ENCODE data around the gene CCNY.
A peak's percentile ranks its signal among the peaks of the same experiment; 100 is the strongest.

Gene CCNY

DNA sequence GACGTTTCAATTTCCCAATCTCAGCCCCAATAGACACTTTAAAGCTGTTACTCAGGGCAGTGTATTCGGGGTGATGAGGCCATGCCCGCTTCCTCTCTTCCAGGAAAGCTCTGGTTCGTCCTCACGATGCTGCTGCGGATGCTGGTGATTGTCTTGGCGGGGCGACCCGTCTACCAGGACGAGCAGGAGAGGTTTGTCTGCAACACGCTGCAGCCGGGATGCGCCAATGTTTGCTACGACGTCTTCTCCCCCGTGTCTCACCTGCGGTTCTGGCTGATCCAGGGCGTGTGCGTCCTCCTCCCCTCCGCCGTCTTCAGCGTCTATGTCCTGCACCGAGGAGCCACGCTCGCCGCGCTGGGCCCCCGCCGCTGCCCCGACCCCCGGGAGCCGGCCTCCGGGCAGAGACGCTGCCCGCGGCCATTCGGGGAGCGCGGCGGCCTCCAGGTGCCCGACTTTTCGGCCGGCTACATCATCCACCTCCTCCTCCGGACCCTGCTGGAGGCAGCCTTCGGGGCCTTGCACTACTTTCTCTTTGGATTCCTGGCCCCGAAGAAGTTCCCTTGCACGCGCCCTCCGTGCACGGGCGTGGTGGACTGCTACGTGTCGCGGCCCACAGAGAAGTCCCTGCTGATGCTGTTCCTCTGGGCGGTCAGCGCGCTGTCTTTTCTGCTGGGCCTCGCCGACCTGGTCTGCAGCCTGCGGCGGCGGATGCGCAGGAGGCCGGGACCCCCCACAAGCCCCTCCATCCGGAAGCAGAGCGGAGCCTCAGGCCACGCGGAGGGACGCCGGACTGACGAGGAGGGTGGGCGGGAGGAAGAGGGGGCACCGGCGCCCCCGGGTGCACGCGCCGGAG lies 271.4 kb downstream of the CCNY start:
- peak overlapping the region; percentile 39 for H3K4me3 ChIP-seq (ENCODE audit: low read depth, low read length)
- TF ChIP-seq, protein P1, sequence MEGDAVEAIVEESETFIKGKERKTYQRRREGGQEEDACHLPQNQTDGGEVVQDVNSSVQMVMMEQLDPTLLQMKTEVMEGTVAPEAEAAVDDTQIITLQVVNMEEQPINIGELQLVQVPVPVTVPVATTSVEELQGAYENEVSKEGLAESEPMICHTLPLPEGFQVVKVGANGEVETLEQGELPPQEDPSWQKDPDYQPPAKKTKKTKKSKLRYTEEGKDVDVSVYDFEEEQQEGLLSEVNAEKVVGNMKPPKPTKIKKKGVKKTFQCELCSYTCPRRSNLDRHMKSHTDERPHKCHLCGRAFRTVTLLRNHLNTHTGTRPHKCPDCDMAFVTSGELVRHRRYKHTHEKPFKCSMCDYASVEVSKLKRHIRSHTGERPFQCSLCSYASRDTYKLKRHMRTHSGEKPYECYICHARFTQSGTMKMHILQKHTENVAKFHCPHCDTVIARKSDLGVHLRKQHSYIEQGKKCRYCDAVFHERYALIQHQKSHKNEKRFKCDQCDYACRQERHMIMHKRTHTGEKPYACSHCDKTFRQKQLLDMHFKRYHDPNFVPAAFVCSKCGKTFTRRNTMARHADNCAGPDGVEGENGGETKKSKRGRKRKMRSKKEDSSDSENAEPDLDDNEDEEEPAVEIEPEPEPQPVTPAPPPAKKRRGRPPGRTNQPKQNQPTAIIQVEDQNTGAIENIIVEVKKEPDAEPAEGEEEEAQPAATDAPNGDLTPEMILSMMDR (IDR thresholded peaks at IDR 0.05; ENCODE audit: low read depth, low read length): no peak
- in situ Hi-C loops (cut with HindIII; ENCODE audit: low sequenced_read_pairs): no loop called here
- peak; percentile 15 for DNase-seq (ENCODE audit: low read depth, low spot score)

DNA sequence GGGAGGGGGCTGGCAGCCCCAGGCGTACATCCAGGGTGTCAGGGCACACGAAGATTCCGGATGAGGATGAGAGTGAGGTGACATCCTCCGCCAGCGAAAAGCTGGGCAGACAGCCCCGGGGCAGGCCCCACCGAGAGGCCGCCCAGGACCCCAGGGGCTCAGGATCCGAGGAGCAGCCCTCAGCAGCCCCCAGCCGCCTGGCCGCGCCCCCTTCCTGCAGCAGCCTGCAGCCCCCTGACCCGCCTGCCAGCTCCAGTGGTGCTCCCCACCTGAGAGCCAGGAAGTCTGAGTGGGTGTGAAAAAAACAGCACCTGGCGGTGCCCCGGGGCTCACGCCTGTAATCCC lies 272.0 kb downstream of the CCNY start:
- no peak for DNase-seq (ENCODE audit: low read depth, low spot score)
- H3K4me3 ChIP-seq (ENCODE audit: low read depth, low read length): peak overlapping the region; percentile 39
- in situ Hi-C loops (cut with HindIII; ENCODE audit: low sequenced_read_pairs): no loop called here
- TF ChIP-seq, protein P1 (IDR thresholded peaks at IDR 0.05; ENCODE audit: low read depth, low read length): no peak

DNA sequence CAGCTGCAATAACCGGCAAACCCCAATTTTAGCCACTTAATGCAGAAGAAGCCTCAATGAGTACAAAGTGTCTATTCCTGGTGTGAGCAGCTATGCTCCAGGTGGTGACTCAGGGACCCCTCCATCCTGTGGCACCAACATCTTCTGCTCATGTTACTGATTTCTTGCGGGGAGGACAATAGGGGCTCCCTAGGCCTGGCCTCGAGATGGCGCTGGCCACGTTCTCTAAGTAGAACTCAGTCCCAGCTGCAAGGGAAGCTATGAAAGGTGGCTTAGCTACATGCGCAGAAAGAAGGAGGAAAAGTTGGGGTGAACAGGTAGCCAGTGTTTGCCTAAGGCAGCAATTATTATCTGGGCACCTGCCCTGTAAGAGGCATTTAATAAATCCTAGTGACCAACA lies 275.4 kb downstream of the CCNY start:
- DNase-seq (ENCODE audit: low read depth, low spot score): no peak
- TF ChIP-seq, protein P1 (IDR thresholded peaks at IDR 0.05; ENCODE audit: low read depth, low read length): no peak
- in situ Hi-C loops (cut with HindIII; ENCODE audit: low sequenced_read_pairs): no loop called here
- H3K4me3 ChIP-seq (ENCODE audit: low read depth, low read length): no peak overlapping the region

DNA sequence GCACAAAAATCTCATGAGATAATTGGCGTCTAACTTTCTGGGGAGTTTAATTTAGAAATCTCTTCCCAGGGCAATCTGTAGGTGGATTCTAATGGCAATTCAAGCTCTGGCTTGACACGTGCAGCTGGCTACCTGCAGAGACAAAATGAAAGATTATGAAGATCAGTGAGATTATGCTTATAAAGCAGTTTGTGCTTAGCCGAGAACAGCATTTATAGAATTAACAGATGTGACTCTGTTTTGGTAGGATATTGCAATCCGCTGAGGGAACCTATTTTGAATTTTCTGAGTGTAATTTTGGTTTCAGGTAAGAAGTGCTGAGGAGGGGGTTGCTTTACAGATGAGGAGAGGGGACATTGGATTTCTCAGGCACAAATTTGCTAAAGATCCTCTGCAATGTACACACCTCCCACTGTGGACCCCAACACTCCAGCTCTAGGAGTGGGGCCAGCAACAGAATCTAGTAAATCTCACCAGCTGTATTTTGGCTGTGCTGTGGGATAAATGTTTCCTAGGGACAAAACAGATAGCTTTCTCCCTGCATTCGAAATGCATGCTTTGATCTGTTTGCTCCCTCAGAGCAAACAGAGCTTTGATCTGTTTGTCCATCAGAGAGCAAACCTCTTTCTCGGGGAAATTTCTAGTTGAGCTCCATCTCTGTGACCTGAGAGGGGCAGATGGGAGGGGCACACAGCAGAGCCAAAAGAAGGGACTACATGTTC lies 276.2 kb downstream of the CCNY start:
- TF ChIP-seq, protein P1 (IDR thresholded peaks at IDR 0.05; ENCODE audit: low read depth, low read length): no peak
- in situ Hi-C loops (cut with HindIII; ENCODE audit: low sequenced_read_pairs): no loop called here
- no peak for DNase-seq (ENCODE audit: low read depth, low spot score)
- no peak overlapping the region for H3K4me3 ChIP-seq (ENCODE audit: low read depth, low read length)

DNA sequence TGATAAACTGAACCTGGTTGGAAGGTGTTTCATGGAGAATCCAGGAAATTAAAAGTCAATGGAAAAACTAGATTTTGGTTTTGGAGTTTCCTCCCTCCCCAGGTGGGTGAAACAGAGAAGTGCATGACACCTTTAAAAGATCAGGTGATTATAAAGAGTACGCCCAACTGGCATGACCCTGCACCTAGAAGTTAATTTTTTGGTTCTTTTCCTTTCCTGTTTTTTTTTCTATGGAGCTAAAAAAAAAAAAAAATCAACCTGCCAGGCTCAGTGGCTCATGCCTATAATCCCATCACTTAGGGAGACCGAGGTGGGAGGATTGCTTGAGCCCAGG lies 276.8 kb downstream of the CCNY start:
- no peak overlapping the region for H3K4me3 ChIP-seq (ENCODE audit: low read depth, low read length)
- DNase-seq (ENCODE audit: low read depth, low spot score): no peak
- in situ Hi-C loops (cut with HindIII; ENCODE audit: low sequenced_read_pairs): no loop called here
- TF ChIP-seq, protein P1 (IDR thresholded peaks at IDR 0.05; ENCODE audit: low read depth, low read length): no peak

DNA sequence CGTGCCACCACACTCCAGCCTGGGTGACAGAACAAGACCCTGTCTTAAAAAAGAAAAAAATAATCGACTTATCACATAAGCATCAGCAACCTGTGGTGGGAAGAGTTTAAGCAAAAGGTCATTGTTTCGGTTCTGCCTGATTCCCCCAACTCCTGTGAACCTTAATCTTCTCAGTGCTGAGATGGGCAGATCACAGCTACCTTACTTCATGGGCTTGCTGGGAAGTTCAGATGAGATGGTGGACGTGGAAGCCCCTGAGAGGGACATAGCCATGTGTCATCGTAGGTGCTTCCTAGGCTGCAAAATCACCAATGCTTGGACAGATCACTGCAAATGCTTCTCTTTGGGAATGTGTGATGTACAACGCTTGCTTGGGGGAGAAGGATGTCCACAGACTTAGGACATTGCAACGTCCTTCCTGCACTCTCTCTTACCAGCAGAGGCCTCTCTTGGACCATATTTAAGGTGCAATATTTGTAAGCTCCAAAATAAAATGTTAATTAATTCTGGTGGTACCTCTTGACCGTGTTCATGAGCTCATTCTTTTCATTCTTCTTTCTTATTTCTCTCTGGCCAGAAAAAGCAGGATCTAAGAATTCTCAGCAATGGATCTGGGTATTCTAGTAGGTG lies 277.4 kb downstream of the CCNY start:
- in situ Hi-C loops (cut with HindIII; ENCODE audit: low sequenced_read_pairs): no loop called here
- peak; percentile 37 for DNase-seq (ENCODE audit: low read depth, low spot score)
- no peak overlapping the region for H3K4me3 ChIP-seq (ENCODE audit: low read depth, low read length)
- TF ChIP-seq, protein P1 (IDR thresholded peaks at IDR 0.05; ENCODE audit: low read depth, low read length): peak; percentile 62

Measured in astrocyte of the spinal cord (primary cell).